ENCODE results near the gene ACSL1.

DNA sequence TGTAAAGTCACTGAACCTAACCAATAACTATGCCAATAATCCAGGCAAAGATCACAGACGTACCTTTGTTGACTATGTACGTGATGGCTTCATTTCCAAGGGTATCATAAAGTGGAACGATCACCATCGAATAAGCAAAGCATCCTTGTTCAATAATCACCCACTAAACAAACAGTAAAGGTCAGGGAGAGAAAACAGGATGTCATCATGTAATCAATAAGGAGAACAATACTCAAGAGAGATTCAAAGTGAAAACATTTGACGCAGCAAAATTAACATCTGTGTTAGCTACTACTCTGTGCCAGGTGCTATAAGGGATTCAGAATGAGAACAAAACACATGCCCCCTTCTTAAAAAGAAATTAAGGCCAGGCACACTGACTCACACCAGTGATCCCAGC is 48.9 kb downstream of the ACSL1 start:
- TF ChIP-seq, protein P1, sequence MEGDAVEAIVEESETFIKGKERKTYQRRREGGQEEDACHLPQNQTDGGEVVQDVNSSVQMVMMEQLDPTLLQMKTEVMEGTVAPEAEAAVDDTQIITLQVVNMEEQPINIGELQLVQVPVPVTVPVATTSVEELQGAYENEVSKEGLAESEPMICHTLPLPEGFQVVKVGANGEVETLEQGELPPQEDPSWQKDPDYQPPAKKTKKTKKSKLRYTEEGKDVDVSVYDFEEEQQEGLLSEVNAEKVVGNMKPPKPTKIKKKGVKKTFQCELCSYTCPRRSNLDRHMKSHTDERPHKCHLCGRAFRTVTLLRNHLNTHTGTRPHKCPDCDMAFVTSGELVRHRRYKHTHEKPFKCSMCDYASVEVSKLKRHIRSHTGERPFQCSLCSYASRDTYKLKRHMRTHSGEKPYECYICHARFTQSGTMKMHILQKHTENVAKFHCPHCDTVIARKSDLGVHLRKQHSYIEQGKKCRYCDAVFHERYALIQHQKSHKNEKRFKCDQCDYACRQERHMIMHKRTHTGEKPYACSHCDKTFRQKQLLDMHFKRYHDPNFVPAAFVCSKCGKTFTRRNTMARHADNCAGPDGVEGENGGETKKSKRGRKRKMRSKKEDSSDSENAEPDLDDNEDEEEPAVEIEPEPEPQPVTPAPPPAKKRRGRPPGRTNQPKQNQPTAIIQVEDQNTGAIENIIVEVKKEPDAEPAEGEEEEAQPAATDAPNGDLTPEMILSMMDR (IDR thresholded peaks at IDR 0.05), result no peak
- TF ChIP-seq POLR2A (IDR thresholded peaks at IDR 0.05), result no peak
